ENCODE measurements around the gene DYNC1I1. TPM values are rescaled to one million over a fixed set of nuclear protein-coding genes. Genes with fewer than 3 reads are reported as not detected.

Gene DYNC1I1
- total and polyA plus RNA-seq, 2 donors (not counting 3 experiments of a cell fraction or from before 2014, with no cell fraction given), result 1.8 to 3.6 TPM

DNA sequence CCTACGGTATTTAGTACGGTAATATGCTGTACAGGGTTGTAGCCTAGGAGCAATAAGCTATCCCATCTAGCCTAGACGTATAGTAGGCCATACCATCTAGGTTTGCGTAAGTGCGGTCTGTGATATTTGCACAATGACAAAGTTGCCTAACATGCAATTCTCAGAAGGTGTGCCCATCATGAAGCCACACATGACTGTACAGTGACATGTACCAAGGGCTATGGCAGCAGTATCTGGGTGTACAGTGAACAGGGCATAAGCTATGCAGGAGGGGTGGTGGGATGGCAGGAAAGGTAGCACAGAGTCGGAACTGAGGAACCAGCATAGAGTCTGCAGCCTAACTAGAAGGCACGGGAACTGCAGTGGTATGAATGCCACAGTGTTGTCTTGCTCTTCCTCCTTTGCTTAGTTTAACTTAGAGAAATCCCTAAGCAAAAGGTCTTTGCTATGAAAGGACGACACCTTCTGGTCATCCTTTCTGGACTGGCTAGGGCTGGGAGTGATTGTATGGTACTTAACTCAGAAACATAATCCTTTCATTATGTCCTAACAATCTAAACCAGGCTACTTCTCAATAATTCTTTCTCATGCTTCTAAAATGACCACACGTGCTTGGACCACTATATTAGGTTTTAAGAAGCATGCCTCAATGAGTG is 93.5 kb downstream of the DYNC1I1 start:
- BruUV-seq (replicated peaks), result no TSS peak
- Histone ChIP-seq H3K4me3 (replicated peaks in 1 of 3; ENCODE audit: insufficient read depth in 1 of 3, low read depth in 1 of 3, low read length in 3 of 3) (no peak overlapping the region), H3K36me3 (ENCODE audit: control insufficient read depth in 2 of 2, extremely low read depth in 1 of 2, insufficient read depth in 2 of 2, low read length in 2 of 2) (no peaks in the 10 kb centered on the region), H3K79me2 (ENCODE audit: control insufficient read depth, insufficient read depth, low read length) (no peaks in the 10 kb centered on the region), H3K9me1 (replicated peaks; ENCODE audit: control insufficient read depth, extremely low read depth, insufficient read depth, low read length) (no peaks in the 10 kb centered on the region), H4K20me1 (replicated peaks; ENCODE audit: control insufficient read depth, extremely low read depth, insufficient read depth, low read length) (no peaks in the 10 kb centered on the region), H3K4me1 (ENCODE audit: control insufficient read depth, extremely low read depth, insufficient read depth, low read length) (peaks cover 10% of the 10 kb centered on the region), H3K9me3 (replicated peaks; ENCODE audit: control insufficient read depth, insufficient read depth, low read length) (no peaks in the 10 kb centered on the region), H3K27me3 (ENCODE audit: control insufficient read depth in 2 of 2, insufficient read depth in 2 of 2, low read length in 2 of 2) (no peaks in the 10 kb centered on the region), H3K9ac (replicated peaks; ENCODE audit: extremely low read depth, insufficient read depth, low read length) (no peak overlapping the region), H3K27ac (ENCODE audit: insufficient read depth, low read depth, low read length) (no peak overlapping the region), H3K4me2 (ENCODE audit: insufficient read depth, low read length) (no peak overlapping the region), H2AFZ (ENCODE audit: low read depth, low read length) (no peak overlapping the region)
- FAIRE-seq (no peak), DNase-seq (ENCODE audit: low read depth, low spot score) (peak; percentile 43)
- intact Hi-C loops (cut with micrococcal nuclease), result no loop called here
- ChIA-PET POLR2A (no interaction called here), CTCF (interaction anchor here (1.3 to 9.7 kb wide), 5 partner anchors 11 to 142 kb away, joined by 3 to 274 read pairs (median 4); no protein-coding TSS in a partner anchor)
- dilution Hi-C loops (cut with MboI; ENCODE audit: extremely low pct_ligation_motif_present, low sequenced_read_pairs), result no loop called here
- TF ChIP-seq FOS (IDR thresholded peaks at IDR 0.05; ENCODE audit: borderline replicate concordance, insufficient read depth, low read length) (no peak), EZH2 (IDR thresholded peaks at IDR 0.05; ENCODE audit: borderline replicate concordance, low read depth, low read length, severe bottlenecking) (no peak), POLR2A (IDR thresholded peaks at IDR 0.05; ENCODE audit: low read depth, low read length) (no peak), JUN (IDR thresholded peaks at IDR 0.05; ENCODE audit: borderline replicate concordance, insufficient read depth, insufficient read length, low read depth) (no peak), GATA2 (IDR thresholded peaks at IDR 0.05; ENCODE audit: insufficient read depth, insufficient read length, low read depth, low read length) (no peak)
- TF ChIP-seq, protein P1, sequence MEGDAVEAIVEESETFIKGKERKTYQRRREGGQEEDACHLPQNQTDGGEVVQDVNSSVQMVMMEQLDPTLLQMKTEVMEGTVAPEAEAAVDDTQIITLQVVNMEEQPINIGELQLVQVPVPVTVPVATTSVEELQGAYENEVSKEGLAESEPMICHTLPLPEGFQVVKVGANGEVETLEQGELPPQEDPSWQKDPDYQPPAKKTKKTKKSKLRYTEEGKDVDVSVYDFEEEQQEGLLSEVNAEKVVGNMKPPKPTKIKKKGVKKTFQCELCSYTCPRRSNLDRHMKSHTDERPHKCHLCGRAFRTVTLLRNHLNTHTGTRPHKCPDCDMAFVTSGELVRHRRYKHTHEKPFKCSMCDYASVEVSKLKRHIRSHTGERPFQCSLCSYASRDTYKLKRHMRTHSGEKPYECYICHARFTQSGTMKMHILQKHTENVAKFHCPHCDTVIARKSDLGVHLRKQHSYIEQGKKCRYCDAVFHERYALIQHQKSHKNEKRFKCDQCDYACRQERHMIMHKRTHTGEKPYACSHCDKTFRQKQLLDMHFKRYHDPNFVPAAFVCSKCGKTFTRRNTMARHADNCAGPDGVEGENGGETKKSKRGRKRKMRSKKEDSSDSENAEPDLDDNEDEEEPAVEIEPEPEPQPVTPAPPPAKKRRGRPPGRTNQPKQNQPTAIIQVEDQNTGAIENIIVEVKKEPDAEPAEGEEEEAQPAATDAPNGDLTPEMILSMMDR (IDR thresholded peaks at IDR 0.05; ENCODE audit: extremely low read depth in 1 of 2, insufficient read depth in 1 of 2, low read depth in 1 of 2, low read length in 2 of 2), result peak in 1 of 2 donors; percentile 41
